ENCODE data around the gene RGS17.
A peak's percentile ranks its signal among the peaks of the same experiment; 100 is the strongest.
"Not testable (repeated sequence)": the region's sequence is repeated elsewhere in the genome, so short reads cannot be mapped to it uniquely, and the experiment has no call there.

The RGS17 gene

GRCh38 chr6:152984513-152984872 lies 146.6 kb downstream of the RGS17 start:
- no peak for DNase-seq (ENCODE audit: low read depth)

- peak; percentile 93 for DNase-seq (ENCODE audit: low read depth)
Measured at GRCh38 chr6:152983637-152984512, 147.2 kb downstream of the RGS17 start.

DNA sequence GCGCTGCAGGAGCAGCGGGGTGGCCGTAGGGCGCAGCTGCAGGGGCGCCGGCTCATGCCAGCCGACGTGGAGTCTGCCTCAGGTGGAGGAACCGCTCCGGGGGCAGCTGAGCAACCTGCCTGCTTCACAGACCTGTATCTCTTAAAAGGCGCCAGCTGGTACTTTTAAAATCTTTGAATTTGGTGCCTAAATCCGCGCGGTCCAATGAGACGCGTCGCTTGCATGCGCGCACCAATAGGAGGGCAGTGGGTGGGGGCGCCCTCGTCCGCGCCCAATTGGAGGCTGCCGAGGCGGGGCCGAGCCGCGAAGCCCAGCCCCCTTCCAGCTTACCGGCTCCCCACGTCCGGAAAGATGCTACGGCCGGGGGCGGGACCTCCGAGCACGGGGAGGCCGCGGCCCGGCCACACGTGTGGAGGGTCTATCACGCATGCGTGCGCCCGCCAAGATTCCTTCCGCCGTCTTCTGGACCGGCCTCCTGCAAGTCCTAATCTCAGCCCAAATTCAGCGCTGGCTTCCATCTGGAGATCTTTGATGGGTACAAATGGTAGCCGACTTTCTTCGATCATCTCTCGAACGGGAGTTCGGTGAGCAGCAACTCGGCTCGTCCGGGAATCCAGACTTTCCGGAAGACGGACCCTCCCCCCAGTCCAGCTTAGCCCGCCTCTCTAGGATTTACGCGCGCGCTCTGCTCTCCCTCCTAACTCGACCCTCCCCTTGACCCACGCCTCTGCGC lies 148.0 kb downstream of the RGS17 start, which contains the start of gene FBXO5:
TSS of gene FBXO5 (minus strand) at position 138 of the 733 bp plus-strand sequence. CDS start at position 56, 82 bp downstream.
- DNase-seq (ENCODE audit: low read depth), result peak; percentile 96

GRCh38 chr6:152981989-152982903 lies 148.8 kb downstream of the RGS17 start:
- no peak for DNase-seq (ENCODE audit: low read depth)

DNA sequence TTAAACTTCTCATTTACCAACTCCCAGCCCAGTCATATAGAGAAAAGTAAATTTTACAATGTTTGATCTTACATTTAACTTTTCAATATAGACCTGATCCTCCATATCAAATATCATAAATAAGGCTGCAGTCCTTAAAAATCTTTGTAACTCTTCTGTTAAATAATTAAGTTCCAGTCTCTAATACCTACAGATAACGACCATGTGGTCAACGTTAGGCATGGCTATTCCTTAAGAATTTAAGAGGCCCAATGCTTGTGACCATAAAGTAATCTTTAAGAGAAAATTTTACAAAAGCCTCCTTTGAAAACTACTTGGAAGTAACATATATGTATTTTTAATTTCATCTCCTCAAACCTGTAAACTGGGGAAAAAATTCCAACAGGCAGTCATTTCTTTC lies 149.9 kb downstream of the RGS17 start:
- DNase-seq (ENCODE audit: low read depth), result no peak

DNA sequence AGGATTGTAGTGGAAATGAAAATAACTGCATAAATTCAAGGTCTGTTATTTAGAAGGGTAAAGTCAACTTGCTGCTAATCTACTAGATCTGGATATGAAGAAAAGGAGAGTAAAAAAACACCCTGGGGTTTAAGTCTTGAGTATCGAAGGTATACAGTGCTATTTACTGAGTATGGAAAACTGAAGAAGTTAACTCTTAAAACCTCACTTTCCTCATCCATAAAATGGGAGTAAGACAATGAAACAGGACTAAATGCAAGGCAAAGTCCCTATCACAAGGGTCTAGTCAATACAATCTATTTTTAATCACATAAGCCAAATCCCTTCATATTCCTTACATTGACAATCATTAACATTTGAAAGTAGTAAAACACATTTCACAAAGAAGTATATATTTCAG lies 150.4 kb downstream of the RGS17 start:
- DNase-seq (ENCODE audit: low read depth), result no peak

DNA sequence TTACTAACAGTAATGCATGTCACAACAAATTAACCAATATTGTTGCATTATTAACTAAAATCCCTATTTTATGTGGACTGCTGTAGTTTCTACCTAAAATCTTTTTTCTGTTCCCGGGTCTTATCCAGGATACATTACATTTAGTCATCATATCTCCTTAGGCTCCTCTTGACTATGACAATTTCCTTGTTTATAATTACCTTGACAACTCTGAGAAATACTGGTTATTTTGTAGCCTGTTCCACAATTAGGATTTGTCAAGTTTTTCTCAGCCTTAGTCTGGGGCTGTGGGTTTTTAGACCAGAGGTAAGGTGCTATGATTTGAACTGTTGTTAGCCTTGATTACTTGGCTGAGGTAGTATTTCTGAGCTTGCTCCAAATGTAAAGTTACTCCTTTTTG lies 152.0 kb downstream of the RGS17 start:
- DNase-seq (ENCODE audit: low read depth), result no peak

DNA sequence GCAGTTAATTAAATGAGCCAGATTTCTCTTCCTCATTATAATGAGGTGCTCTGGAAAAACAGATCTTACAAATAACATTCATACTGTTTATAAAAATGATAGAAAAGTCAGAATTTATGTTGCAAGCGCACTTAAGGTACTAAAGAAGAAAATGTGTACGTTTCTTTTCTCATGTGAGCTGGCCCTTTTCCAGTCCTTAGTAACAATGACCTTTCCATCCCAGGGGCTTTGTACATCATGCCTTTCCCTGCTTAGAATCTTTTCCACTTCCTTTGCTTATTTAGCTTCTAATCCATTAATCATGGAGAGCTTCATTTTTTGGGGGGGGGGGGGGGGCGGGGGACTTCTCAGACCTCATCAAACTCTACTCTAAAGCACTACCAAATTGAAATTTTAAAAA lies 153.0 kb downstream of the RGS17 start:
- no peak for DNase-seq (ENCODE audit: low read depth)

DNA sequence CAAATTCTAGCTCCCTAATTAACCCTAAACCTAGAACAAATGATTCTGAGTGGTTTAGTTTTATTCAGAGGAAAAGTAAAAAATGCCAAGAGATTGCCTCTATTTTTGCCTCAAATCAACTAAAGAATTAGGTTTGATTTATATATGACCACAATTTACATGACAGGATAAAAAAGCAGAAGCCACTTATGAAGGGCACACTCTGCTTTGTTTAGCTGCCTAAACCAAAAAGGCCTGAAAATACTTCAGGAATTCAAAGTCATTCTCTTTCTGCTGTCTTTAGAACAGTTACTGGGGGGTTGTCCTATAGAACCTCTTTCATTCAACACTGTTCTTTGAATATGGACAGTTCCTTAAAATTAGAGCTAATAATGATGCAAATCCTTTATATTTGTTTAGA lies 153.5 kb downstream of the RGS17 start:
- DNase-seq (ENCODE audit: low read depth), result no peak

GRCh38 chr6:152976749-152977148 lies 154.3 kb downstream of the RGS17 start:
- DNase-seq (ENCODE audit: low read depth), result no peak

GRCh38 chr6:152975204-152975915 lies 155.7 kb downstream of the RGS17 start:
- no peak for DNase-seq (ENCODE audit: low read depth)

DNA sequence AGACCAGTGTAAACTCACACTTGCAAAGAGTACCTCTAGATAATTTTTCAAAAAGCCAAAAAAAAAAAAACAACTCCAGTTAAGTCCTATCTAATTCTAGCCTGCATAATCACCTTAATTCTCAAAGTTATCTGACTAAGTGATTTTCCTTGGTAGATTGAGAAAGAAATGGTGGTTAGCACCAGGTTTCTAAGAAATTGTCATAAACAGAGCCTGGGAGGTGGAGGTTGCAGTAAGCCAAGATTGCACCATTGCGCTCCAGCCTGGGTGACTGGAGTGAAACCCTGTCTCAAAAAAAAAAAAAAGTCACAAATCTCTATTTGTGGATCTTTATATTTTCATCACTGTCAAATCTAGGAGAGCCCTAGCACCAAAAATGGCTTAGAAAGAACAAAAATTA lies 157.2 kb downstream of the RGS17 start:
- DNase-seq (ENCODE audit: low read depth), result no peak

DNA sequence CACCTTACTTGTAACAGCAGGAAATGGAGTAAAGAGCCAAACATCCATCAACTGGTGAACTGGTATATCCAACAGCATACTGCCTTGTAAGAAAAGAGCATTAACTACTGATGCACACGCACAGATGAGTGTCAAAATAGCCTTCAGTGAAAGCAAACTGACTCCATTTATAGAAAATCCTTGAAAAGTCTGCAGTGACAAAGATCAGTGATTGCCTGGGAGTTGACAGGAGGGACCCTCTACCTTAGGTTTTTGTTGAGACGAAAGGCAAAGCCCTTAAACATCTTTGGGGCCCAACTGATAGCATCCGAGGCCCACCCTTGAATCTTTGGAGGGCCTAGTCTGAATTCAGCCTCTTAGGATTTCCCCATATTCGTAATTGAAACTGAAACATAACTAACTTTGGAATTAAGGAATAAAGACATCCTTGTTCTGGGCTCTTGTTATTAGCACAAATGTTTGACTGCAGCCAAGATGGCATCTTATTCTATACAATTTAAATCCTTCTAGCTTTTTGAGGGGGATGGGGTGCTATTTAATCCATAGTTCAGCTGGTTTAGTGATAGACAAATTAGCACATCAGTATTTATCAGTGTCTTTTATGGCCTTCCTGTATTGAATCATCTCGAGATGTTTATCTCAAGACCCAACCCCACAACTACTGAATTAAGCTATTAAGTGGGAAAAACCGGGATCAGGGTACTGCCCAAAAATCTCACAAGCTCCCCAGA lies 161.2 kb downstream of the RGS17 start:
- DNase-seq (ENCODE audit: low read depth), result no peak

- not testable (repeated sequence) for DNase-seq (ENCODE audit: low read depth)
Measured at GRCh38 chr6:152966168-152966894, 164.8 kb downstream of the RGS17 start.

DNA sequence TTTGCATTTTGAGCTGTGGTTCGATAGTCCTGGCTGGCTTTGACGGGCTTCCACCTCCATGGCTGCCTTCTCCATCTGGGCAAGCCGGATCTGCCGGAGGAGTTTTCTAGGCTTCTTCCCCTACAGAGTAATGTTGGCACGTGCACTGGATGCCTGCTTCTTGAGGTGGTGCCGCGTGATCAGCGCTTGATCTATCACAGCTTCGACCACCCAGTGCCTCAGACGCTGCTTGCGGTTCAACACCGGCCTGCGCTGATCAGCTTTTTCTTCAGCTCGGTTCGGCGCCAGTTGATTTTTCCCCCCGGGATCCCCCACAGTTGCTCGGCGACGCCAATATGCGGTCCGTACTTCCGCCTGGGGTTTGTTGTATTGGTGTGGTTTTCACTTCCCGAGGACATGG lies 171.7 kb downstream of the RGS17 start:
- no peak for DNase-seq (ENCODE audit: low read depth)

DNA sequence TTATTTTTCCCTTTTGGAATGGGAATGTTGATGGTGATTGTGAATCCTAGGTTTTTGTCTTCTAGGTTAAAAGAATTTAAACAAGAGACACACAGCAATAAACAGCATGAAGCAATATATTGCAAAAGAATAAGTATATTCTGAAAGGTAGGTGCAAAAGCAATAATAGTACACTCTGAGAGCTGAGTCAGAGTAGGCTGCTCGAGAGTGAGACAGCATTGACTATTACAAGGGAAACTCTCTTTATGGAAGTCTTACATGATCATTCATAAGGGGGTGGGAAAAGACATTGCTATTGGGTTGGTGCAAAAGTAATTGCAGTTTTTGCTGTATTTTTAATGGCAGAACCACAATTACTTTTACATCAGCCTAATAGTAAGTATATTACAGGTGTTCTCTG lies 173.3 kb downstream of the RGS17 start:
- no peak for DNase-seq (ENCODE audit: low read depth)
